ENCODE data around the gene SCN4B.

SCN4B gene

DNA sequence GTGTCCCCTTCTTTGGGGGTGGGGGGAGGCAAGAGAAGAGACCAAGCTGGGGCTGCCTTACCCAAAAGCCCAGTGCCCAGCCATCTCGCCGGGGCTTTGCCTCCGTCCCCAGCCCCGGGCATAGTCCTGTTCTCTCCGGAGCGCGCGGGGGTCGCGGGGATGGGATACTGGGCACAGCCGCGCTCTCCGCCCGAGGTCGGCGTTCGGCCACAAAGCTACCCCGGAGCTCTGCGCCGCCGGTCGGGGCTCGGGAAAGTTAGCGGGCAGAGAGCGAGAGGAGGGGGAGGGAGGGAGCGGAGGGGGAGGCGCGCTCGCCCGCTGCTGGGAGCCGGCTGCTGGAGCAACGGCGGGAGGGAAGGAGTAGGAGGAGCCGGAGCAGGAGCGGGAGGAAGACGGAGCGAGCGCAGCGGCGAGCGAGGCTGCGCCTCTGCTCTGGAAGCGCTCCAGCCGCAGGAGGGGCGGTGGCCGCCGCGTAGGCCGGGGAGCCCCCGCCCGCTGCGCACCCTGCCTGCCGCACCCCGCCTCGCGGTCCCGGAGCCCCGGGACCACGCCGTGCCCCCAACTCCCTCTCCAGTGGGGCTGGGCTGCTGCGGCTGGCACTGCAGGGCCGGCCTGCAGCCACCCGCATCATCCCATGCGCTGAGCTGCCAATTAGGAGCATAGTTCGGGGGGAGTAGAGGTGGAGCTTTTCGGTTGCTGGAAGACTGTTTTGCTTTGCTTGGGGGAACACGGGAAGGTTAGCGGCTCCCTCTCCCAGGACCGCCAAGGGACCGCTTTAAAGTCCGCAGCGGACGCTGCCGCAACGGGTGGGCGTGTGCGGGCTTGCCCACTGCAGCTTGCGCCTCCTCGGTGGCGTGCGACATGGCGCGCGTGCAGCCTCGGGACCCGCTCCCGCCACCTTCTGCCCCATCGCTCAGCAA lies at the start of gene SCN4B:
TSS of gene SCN4B (minus strand) at position 272 of the 920 bp plus-strand sequence. CDS start at position 122, 150 bp downstream.
- no peak for TF ChIP-seq CTCF (conservative IDR thresholded peaks at IDR 0.05; ENCODE audit: low read depth, low read length)
- peak within 1 kb of the TSS; percentile 39 for H3K4me3 ChIP-seq (ENCODE audit: low read length)
- DNase-seq (ENCODE audit: low read depth): no peak

- DNase-seq (ENCODE audit: low read depth): no peak
- no peak for TF ChIP-seq CTCF (conservative IDR thresholded peaks at IDR 0.05; ENCODE audit: low read depth, low read length)
- no peak overlapping the region for H3K4me3 ChIP-seq (ENCODE audit: low read length)
Observed at GRCh38 chr11:118201966-118202365, 49.3 kb upstream of the SCN4B start.

GRCh38 chr11:118200901-118201680 lies 48.5 kb upstream of the SCN4B start:
- no peak overlapping the region for H3K4me3 ChIP-seq (ENCODE audit: low read length)
- TF ChIP-seq CTCF (conservative IDR thresholded peaks at IDR 0.05; ENCODE audit: low read depth, low read length): no peak
- no peak for DNase-seq (ENCODE audit: low read depth)

- no peak for DNase-seq (ENCODE audit: low read depth)
- no peak overlapping the region for H3K4me3 ChIP-seq (ENCODE audit: low read length)
- no peak for TF ChIP-seq CTCF (conservative IDR thresholded peaks at IDR 0.05; ENCODE audit: low read depth, low read length)
Observed at GRCh38 chr11:118200497-118200896, 47.9 kb upstream of the SCN4B start.

DNA sequence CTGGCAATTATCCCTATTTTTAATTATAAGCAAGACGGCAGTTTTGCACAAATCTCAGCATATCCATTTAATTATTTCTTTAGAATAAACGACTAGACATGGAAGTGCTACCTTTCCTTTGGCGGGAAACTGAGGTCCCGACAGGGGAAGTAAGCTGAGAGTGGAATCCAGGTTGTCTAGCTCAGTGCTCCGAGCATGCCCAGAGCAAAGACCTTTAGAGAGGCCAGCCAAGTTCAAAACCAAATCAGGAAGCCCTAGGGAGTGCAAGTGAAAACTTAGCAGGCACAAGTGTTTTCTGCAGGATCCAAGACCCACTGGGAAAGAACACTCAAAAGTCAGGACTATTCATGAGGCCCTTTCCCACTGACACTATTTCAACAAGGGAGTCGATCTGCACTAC lies 46.5 kb upstream of the SCN4B start:
- no peak for TF ChIP-seq CTCF (conservative IDR thresholded peaks at IDR 0.05; ENCODE audit: low read depth, low read length)
- no peak for DNase-seq (ENCODE audit: low read depth)
- H3K4me3 ChIP-seq (ENCODE audit: low read length): no peak overlapping the region

DNA sequence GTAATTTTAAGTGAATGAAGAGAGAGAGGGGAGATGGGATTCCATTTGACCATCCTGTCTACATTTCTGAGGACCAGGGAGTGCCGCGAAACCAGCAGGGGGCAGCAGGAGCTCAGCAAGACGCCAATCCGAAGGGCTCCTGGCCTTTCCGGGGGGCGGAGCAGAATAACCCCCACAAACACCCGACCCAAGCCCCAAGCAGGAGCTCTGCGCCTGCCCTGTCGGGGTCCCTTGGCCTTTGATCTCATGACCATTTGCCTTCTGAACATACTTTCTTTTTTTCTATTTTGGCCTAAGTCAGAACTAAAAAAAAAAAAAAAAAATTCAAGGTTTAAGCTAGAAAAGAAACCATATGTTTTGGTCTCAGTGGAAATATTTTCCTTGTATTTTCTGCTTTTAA lies 45.7 kb upstream of the SCN4B start:
- no peak for DNase-seq (ENCODE audit: low read depth)
- peak; percentile 96 for TF ChIP-seq CTCF (conservative IDR thresholded peaks at IDR 0.05; ENCODE audit: low read depth, low read length)
- H3K4me3 ChIP-seq (ENCODE audit: low read length): peak overlapping the region; percentile 5
